Stimulated activated naive CD4-positive, alpha-beta T cell (primary cell): ENCODE data around the gene C19orf33.

Experiments used
- DNase-seq, 6 experiments: peaks; one replicate each; lab custom pipeline; 2025; lab: John Stamatoyannopoulos, UW

C19orf33 gene

GRCh38 chr19:38340927-38341326 lies 36.9 kb downstream of the C19orf33 start:
- no peak for DNase-seq

GRCh38 chr19:38346837-38347236 lies 42.8 kb downstream of the C19orf33 start:
- no peak for DNase-seq

- DNase-seq, result no peak
Measured at GRCh38 chr19:38350883-38351282, 46.8 kb downstream of the C19orf33 start.

GRCh38 chr19:38351865-38352395 lies 47.9 kb downstream of the C19orf33 start:
- DNase-seq, result no peak

- no peak for DNase-seq
Measured at GRCh38 chr19:38352611-38353010, 48.6 kb downstream of the C19orf33 start.
